GM21515 (cell line): Measurements from ENCODE around the gene ST8SIA5.

ENCODE experiments used
- ATAC-seq: cut with Tn5 transposase; IDR thresholded peaks from one replicate; pipeline ENCODE4 v1.9.1; 2021; ENCODE audit not compliant: unreplicated experiment

Gene ST8SIA5

DNA sequence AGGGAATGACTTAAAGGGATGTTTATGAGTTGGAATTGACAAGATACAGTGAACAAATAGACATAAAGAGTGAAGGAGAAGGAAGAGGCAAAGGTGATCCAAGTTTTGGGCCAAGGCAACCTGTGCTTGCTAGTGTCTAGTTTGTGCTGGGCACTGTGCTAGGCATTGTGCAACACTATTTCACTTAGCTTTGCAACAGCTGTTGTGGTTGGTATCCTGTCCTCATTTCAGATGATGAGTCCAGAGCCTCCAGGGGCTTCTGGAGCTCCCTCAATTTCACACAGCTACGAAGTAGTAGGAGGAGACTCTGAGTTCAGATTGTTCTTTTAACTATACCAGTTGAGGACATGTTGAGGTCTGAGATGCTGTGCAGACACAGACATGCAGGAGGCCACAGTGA lies 81.7 kb downstream of the ST8SIA5 start:
- ATAC-seq: no peak

DNA sequence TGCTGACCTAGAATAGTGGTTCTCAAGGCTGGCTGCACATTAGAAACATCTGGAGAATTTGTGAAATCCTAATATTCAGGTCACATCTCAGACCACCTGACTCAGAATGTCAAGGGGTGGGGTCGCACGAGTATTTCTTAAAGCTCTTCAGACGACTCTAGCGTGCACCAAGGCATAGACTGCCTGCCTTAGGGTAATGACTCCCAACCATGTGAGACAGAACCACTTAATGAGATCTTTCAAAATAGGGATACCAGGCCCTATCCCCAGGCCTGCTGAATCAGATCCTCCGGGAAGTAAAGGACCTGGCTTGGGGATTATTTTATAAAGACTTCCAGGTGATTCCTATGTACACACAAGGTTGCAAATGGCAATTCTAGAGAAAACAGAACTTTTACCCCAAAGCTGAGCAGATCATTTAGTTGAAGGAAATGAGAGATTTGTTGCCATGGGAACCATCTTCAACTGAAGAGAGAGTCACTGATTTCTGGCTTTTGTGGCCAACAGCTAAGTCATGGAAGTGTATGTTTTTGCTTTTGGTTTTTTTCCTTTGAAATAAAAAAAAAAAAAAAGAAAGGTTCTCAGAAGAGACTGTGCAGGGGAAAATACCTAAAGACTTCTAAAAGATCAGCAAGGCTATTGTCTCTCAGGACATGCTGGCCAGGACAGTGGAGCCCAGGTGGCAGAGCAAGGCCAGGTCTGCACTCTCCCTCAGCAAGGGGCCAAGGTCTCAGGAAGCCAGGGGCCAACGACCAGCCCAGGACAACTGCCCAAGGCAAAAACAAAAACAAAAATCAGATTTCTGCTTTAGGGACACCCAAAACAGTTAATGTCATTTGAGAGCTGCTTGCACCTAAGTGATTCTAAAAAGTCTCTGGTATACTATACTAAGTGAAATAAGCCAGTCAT lies 84.5 kb downstream of the ST8SIA5 start:
- ATAC-seq: no peak

DNA sequence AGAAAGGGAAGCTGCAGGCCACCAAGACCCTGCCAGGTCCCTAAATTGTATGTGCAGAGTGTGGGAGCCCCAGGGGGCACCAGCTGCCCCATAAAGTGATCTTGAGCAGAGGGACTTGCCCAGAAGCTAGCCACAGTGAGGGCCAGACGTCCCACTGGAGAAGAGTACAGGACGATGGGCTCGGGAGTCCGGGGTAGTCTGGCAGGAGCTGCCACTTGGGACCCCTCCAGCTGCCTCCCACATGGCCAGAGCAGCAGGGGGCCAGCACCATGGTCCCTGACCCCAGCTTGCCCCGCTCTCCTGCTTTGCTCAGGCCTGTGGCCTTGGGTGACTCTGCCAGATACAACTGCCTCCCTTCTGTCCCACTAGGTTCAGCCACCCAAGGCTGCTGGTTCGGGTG lies 88.2 kb downstream of the ST8SIA5 start:
- ATAC-seq: no peak

DNA sequence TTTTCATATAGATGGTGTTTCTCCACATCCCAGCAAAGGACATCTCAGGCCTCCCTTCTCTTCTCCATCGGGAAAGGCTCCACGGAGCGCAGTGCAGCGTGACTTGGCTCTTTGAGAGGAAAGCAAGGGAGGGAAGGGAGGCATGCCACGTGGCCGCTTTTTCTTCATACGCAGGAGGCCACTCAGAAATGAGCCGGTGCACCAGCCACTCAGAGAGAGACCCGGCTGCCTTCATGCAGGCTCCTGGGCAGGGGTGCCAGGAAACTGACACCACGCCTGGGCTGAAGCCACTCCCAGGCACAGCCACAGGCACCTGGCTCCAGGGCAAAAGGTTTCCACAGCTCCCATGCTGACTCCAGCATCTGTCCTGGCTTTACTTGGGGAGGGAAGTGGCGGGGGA lies 88.7 kb downstream of the ST8SIA5 start:
- no peak for ATAC-seq

DNA sequence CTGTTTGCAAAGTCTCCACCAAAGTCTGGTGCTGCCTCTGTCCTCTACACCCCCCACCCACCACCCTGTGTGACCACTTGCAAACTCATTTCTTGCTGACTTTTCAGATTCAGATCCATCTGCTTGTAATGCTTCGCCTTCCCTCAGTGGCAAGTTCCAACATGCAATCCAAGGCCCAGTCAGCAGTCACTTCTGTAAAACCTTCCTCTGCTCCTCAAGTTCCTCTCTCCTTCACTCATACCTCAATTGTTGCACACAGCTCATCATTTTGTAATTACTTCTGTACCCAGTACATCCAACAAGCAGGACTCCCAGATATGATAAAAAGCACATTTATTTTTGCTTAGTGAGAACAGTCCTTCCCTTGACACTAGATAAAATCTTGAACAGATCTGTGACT lies 93.3 kb downstream of the ST8SIA5 start:
- no peak for ATAC-seq

DNA sequence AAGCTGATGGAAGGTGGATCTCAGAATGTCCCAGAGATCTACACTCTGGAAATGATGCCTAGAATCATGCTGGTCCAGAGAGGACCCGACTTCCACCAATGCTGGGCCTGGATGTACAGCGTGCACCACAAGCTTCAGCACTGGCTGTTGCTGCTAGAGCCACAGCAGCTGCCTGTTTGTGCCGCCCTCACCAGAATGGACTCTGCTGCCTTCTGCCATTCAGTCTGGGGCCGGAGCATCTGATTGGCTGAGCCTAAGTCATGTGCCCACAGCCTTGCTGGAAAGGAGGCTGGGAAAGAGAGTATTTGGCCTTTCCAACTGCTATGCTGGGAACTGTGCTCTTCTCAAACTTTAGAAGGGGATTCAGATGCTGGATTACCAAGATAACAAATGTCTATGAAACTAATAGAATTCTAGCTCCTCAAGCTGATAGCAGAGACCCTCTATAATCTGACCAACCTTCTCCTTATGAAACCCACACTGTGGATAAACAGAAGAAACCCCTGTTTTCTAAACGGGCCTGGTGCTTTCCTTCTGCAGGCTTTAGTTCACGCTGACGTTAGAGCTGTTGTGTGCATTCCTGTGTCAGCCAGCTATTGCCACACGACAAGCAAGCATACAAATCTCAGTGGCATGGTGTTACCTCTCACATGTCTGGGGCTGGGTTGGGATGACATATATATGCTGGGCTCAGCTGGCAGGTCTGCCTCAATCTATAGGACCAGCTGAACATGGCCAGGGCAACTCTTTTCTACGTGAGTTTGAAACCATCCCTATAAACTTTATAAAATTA lies 95.7 kb downstream of the ST8SIA5 start:
- ATAC-seq: no peak

DNA sequence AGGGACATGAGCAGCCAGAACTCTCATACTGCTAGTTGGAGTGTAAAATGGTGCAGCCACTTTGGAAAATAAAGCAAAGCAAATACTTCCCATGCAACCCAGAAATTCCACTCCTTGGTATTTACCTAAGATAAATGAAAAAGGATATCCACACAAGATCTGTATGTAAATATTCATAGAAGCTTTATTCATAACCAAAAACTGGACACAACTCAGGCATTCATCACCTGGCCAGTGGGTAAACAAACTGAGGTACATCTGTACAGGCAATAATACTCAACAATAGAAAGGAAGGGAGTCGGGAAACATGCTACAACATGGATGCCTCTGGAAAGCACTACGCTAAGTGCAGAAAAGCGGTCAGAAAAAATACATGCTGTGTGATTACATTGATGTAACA lies 97.4 kb downstream of the ST8SIA5 start:
- ATAC-seq: no peak

DNA sequence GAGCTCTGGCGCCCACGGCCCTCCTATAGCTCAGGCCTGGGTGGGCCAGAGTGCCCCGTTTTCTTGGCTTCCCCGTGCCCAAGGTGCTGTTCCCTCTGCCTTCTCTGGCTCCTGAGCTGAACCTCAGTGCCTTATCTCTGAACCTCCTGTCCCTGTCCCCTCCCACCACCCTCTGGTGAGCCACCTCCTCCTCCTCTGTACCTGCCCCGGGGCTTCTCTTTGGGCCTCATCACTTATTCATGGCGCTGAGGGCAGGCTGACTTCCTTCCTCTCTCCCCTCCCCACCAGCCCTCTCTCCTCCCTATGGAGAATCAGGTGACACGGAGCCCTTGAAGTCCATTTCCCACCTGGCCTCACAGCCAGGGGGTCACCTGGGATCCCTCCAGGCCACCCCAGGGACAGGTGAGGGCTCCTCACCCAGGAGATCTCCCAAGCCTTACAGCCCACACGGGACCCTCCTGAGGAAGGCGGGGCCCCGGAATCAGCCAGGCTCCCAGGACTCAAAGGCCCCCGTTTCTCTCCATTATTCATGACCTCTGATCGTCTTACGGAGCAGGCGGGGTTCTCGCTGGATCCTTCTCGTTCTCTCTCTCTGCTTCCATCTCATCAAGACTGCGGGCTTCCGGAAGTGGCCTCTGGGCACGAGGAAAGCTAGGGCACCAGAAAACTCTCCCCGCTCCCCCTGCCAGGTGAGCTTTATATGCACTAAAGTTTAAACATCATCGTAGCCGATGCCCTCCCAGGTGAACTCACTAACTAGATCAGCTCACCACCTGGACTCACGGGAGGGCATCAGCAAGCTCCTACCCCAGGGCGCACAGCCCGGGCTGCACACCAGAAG lies 99.5 kb downstream of the ST8SIA5 start, which contains the start of gene LOXHD1:
LOXHD1 (minus strand) TSS at position 106 of the 841 bp plus-strand sequence. CDS start 187 bp downstream, outside the sequence.
- no peak for ATAC-seq

DNA sequence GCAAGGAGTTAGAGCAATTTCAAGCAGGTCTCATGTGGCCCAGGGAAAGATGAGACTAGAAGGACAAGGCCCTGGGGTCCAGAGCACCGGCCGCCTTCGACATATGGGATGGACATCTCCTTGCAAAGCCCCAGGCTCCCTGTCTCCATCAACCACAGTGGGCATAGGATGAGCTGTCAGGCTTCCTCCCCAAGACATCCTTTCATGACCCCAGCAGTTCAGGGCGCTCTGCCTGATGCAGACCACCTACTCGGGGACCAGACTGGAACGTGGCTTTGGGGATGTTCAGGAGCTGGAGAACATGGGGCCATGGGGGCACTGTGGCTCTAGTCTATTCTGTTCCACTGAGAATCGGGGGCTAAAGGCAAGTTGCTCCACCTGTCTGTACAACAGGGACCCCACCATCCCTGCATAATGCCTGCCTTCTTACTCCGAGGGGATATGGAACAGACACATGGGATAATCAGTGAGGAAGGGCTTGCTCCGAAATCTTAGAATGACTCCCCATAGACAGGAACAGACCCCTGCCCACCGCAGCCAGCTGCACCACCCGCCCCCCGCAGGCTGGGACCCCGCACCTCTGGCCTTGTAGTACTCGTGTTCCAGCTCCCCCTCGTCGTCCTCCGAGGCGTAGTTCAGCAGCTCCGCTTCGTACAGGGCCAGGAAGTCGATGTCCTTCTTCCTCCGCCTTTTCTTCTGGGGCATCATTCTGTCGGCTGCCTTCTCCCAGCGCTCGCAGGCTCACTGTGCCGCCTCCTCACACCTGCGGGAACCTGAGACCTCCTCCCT lies 100.3 kb downstream of the ST8SIA5 start:
- ATAC-seq: no peak

DNA sequence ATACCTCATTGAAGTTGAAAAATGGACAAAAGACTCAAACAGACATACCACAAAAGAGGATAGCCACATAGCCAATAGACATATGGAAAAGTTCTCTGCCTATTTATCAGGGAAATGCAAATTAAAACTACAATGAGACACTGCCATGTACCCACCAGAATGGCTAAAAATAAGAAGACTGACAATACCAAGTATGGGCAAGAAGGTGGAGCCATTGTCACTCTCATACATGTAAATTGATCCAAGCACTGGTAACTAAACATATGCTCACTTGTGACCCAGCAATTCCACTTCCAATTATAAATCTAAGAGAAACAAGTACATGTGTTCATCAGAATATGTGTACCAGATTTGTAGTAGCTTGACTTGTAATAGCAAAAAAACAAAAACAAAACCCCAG lies 104.5 kb downstream of the ST8SIA5 start:
- no peak for ATAC-seq

DNA sequence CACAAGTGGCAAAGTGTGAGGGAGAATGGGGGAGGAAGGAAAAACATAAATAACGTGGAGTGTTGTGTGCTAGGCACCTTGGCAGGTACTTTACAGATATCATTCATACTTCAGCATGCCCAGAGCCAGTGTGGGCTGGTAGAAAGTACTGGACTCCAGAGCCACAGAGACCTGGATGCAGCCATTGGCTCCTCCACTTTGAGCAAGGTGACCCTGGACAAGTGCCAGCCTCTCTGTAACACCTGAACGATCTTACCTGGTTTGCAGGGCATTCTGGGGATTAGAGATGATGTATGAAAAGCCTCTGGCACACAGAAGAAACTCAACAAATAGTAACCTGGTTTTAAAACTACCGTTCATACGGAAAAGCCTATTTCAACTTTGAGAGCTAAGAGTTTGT lies 106.2 kb downstream of the ST8SIA5 start:
- ATAC-seq: no peak

DNA sequence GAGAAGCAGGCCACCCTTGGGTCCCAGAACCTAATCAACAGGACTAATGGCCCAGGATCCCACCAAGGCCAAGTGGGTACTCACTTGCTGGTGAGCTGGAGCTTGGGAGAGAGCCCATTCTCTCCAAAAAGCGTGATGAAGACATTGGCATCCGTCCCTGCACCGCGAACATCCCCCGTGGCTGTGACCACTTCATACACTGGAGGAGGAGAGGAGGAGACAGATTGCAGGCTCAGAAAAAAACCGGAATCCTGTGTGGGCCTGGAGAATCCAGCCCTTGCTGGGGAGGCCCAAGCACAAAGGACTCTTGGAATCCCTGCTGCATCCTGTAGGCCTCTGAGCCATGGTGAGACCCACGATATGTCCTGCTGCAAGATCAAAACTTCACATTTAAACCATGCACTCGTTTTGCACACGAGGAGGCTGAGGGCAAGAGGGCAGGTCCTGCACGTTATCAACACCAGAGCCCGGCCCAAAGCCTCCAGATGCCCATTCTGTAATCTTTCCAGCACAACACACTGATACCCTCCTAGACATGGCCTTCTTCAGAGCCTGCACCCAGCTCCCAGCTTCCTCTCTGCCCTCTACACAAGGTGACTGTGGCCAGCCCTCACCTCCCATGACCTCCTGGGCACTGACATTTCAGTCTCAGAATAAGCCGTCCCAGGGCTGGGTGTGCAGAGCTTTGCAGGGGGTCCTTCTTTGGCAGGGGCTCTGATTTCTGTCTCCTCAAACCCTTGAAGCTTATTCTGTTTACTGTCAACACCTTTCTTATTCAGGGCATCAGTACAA lies 107.6 kb downstream of the ST8SIA5 start:
- no peak for ATAC-seq

DNA sequence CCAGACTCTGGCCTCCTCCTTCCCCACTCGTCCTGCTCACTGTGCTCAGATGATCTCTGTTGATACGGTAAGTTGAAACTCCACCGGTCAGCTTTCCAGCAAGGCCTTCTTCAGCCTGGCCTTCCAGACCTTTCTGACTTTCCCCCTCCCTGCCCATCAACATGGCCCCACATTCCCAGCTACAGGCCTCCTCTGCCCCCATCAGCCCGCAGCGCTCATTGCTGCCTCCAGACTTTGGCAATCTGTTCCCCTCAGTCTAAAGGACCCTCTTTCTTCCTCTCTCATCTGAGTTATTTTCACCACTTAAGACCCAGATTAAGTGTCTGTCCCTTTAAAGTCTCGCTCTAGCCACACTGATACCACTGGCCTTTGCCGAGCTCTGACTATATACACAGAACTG lies 110.4 kb downstream of the ST8SIA5 start:
- no peak for ATAC-seq

DNA sequence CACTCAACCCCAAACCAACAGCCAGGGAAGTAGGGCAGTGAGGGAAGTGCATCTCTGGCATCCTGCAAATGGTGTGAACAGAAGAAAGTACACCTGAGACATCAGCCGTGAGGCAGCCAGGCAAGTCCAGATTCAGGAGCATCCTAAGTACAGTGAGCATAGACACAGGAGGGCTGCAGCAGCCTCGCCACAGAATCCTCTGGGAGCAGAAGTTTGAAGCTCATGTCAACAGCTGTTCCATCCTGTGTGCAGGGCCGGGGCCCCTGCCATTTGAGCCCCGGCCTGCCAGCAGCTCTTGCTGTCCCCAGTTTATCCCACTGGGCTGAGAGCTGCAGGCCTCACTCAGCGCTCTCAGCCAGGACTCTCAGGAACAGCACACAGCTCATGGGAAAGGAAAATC lies 114.3 kb downstream of the ST8SIA5 start:
- ATAC-seq: no peak

DNA sequence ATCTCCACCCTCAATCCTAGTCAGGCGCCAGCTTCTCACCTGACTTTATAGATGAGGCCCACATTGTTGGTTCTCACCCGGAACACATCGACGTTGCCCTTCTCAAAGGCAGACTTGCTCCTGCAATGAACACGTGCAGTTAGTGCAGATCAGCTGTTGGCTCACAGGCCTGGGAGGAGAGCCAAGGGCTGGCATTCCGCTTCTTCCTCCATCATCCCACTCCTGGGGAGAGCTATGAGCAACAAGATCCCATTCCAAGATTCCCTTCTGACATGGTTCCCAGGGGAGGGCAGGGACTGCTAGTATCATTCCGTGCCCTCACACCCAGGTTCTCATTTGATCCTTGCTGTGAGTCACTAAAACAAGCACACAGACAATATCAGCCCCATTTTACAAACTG lies 114.9 kb downstream of the ST8SIA5 start:
- no peak for ATAC-seq

DNA sequence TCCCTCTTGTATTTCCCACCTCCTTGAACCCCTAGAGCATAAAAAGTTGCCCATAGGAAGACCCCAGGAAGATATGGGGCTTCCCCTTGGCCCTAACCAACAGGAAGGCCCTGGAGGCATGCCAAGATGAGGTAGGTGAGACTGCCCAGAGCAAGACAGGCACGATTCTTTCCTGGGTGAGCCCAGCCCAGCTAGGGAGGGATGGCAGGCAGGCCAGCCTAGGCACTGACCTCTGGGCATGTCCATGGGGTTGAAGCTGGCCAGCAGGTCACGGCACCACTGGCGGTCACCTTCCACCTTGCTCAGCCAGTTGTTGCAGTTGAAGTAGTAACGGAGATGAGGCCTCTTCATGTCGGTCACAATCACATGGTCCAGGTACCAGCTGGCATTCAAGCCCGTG lies 117.5 kb downstream of the ST8SIA5 start:
- ATAC-seq: no peak

DNA sequence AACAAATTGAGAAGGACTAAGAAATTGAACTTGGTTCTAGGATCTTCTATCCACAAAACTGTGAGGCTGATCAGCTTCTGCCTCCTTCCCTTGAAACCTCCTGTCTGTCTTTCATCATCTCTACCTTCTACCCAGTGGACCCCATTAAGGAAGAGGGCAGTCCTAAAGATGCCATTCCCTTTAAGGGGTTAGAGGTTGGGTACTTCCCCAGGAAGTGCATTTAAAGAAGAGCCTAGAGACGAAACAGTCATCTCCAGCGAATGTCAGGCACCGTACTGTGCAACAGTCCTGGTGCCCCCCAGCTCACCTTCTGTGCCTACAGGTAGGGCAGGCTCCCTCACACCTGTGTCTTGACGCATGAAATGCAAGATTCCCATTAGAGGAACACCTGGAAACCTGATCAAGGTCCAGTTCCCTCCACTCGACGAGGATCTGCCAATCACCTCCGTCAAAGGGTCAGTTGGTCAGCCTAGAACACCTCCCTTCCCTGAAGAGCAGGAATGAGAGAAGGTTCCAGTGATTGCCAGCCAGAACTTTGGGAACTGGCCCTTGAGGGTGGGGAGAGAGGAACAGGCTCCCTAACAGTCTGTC lies 120.7 kb downstream of the ST8SIA5 start:
- ATAC-seq: no peak

DNA sequence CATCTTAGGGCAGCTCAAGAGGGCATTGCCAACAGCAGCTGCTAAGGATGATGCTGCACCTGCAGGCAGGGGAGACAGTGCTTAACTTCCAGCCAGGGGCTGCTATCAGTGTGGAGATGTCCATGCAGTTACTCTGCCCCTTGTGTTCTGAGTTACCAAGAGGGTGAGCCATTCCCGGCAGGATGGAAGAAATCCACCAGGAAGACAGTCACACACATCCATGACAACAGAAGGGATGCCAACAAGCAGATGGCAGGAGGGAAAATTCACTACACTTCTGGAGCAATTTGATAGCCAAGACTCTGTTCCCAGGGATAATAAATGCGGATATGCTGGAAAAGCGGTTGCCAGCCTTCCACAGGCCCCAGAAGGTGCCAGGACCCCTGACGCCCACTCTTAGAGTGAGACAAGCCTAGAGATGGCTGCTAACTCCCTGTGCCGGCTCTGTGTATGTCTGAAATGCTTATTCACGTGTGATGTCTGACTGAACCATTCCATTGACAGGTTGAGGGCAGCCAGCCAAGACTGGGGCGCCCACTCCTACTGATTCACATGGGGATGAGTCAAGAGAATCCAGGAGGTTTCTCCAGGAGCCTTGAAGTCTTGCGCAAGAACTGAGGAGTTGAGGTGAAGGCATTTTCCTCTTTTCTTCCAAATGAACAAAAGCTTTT lies 124.3 kb downstream of the ST8SIA5 start:
- no peak for ATAC-seq

DNA sequence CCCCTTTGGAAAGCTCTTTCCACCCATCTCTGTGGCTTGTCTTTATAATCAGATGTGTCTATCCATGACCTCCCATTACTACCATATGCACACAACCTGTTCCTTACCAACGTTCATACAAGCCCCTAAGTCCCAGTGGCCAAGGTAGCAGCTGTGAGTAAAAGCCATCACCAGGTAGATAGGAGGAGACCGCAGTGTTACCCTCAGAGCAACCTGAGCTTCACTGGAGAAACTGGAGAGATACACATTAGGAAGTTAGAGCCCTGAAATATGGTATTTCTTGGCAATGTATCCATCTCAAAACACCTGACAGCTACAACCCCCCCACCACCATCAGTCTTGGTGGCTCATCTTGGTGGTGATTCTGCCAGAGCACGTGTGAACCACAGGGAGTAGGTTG lies 125.9 kb downstream of the ST8SIA5 start:
- ATAC-seq: no peak
